ENCODE data around the gene ALX4.

DNA sequence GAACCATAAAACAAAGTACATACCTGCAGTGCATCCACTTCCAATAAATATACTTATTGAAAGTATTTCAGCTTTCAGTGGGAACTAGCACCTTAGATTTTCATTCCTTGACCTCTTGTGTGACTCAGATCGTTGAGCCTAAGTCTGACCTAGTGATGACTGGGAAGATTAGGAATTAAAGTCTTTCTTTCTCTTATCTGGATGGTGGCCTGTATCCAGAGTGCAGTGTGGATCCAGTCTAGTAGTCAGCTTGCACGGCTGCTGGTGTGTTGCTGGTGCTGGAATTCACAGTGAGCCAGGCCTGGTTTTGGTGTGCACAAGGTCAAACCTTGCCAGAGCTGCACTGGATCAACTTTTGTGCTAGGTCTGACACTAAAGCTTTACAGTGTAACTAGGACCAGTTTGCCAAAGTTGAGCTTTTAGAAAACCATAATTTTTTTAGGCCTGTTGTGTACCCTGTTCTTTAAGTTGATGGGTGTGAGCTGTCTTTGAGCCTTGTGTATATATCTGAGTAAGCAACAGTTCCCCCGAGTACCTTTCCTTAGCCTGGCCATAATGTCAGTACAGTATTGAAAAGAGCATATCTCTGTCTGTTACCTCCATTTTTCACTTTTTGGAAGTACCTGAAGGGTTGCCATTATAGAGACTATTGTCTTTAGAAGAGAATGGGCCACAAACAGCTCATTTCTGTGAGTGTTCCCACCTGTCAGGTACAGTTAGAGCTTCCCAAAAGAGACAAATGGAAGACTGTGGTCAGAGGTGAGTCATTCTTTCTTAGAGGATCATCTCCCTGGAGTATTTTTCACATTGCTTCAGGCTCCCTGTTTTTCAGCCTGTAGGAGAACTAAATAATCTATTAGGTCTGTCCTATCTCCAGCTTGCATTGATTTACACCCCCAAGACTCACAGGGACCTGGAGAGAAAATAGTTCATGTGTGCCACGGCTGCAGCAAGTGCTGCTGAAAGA, 89.8 kb downstream of the ALX4 start:
- no peak for TF ChIP-seq POLR2A (IDR thresholded peaks at IDR 0.05; ENCODE audit: low read depth, low read length)
- no peak for TF ChIP-seq POLR2AphosphoS5 (IDR thresholded peaks at IDR 0.05; ENCODE audit: low read depth, low read length)
- no peak for TF ChIP-seq SPI1 (IDR thresholded peaks at IDR 0.05; ENCODE audit: low read depth, low read length)
- TF ChIP-seq TAF1 (IDR thresholded peaks at IDR 0.05; ENCODE audit: low read depth, low read length): no peak
- no peak for TF ChIP-seq PAX5 (IDR thresholded peaks at IDR 0.05; ENCODE audit: insufficient read depth, low read length, severe bottlenecking)
- no peak for TF ChIP-seq POU2F2 (IDR thresholded peaks at IDR 0.05; ENCODE audit: low read depth, low read length)

Data from GM12891 (cell line).